C4-2B (cell line): Measurements from ENCODE around the gene DPM2.

ENCODE experiments used
- CTCF ChIP-seq: fragments of 450-650 bp; conservative IDR thresholded peaks from 2 replicates; pipeline ENCODE4 v1.5.1; 2017; ENCODE audit warnings: mild to moderate bottlenecking
- ZFX ChIP-seq: fragments of 450-650 bp; IDR thresholded peaks from 2 replicates; pipeline ENCODE4 v1.6.1; 2017

GRCh38 chr9:127892831-127893230 is 44.8 kb downstream of the DPM2 start:
- no peak for TF ChIP-seq CTCF
- TF ChIP-seq ZFX, result no peak
